MCF 10A (cell line): ENCODE measurements around the gene AKTIP. TPM values are rescaled to one million over a fixed set of nuclear protein-coding genes. Genes with fewer than 3 reads are reported as not detected.

ENCODE experiments used
- BruUV-seq: library from RNA; stranded (reverse); fragments of 400-500 nt; replicated peaks from 2 replicates; lab custom pipeline; 2021; lab: Mats Ljungman, UMichigan
- CTCF ChIA-PET: fragments of 300-600 bp; sonication (Branson Sonifier 250); formaldehyde crosslinking; extraction: SDS; loops from one replicate; lab custom pipeline; 2021; ENCODE audit warnings: antibody characterized with exemption, inconsistent platforms; lab: Yijun Ruan, JAX
- POLR2A ChIA-PET: fragments of 300-600, 350-650 bp; sonication (Branson Sonifier 250); formaldehyde crosslinking; extraction: SDS; loops from one replicate; lab custom pipeline; 2020; ENCODE audit warnings: antibody characterized with exemption, inconsistent platforms; lab: Yijun Ruan, JAX
- DNase-seq: peaks from one replicate; pipeline ENCODE4 v3.0.0-alpha.2; 2018; ENCODE audit not compliant: unreplicated experiment
- H3K27ac Mint-ChIP-seq: one replicate; pipeline ENCODE4 v1.8.0; 2022; ENCODE audit warnings: mild to moderate bottlenecking, low read depth, mixed read lengths; ENCODE audit not compliant: unreplicated experiment
- H3K27me3 Mint-ChIP-seq: one replicate; pipeline ENCODE4 v1.8.0; 2022; ENCODE audit warnings: mixed read lengths; ENCODE audit not compliant: insufficient read depth, unreplicated experiment
- H3K36me3 Mint-ChIP-seq: one replicate; pipeline ENCODE4 v1.8.0; 2022; ENCODE audit warnings: mild to moderate bottlenecking, moderate library complexity, mixed read lengths; ENCODE audit not compliant: insufficient read depth, unreplicated experiment
- H3K4me1 Mint-ChIP-seq: one replicate; pipeline ENCODE4 v1.8.0; 2022; ENCODE audit warnings: mixed read lengths; ENCODE audit not compliant: insufficient read depth, unreplicated experiment
- H3K4me3 Mint-ChIP-seq: one replicate; pipeline ENCODE4 v1.8.0; 2022; ENCODE audit warnings: mild to moderate bottlenecking, moderate library complexity, mixed read lengths; ENCODE audit not compliant: unreplicated experiment
- H3K9me3 Mint-ChIP-seq: one replicate; pipeline ENCODE4 v1.8.0; 2022; ENCODE audit warnings: mixed read lengths; ENCODE audit not compliant: unreplicated experiment
- CTCF ChIP-seq: fragments of 200-600 bp; IDR thresholded peaks from one replicate; pipeline ENCODE4 v1.8.0; 2022; ENCODE audit warnings: antibody characterized with exemption, mild to moderate bottlenecking; ENCODE audit not compliant: unreplicated experiment
- intact Hi-C: fragments of 100-400 bp; cut with micrococcal nuclease; formaldehyde crosslinking; loops from 2 replicates; pipeline ENCODE4 v1.14.1; 2022
- total RNA-seq: library from RNA; stranded (reverse); gene quantifications from 2 replicates; pipeline ENCODE4 v1.2.3, GENCODE V29; 2022

Gene AKTIP
- total RNA-seq, 1 experiment from 2014 or later = 30.3 TPM

- Mint-ChIP-seq H3K4me3 (no peak overlapping the region), H3K36me3 (peaks cover 71% of the 10 kb centered on the region), H3K9me3 (no peaks in the 10 kb centered on the region), H3K27me3 (no peaks in the 10 kb centered on the region), H3K4me1 (no peaks in the 10 kb centered on the region), H3K27ac (no peak overlapping the region)
- DNase-seq = no peak
- TF ChIP-seq CTCF = no peak
- ChIA-PET CTCF (interaction anchor here (0.7 to 0.8 kb wide), 2 partner anchors 9 to 30 kb away, joined by 3 to 5 read pairs; no protein-coding TSS in a partner anchor), POLR2A (interaction anchor here (1.0 kb wide), 1 partner anchor 11 kb away, joined by 3 read pairs; no protein-coding TSS in a partner anchor)
- no TSS peak for BruUV-seq
- intact Hi-C loops = no loop called here
Measured at GRCh38 chr16:53453928-53454327, 49.1 kb downstream of the AKTIP start.

- Mint-ChIP-seq H3K4me3 (no peak overlapping the region), H3K27me3 (no peaks in the 10 kb centered on the region), H3K36me3 (peaks cover 64% of the 10 kb centered on the region), H3K9me3 (no peaks in the 10 kb centered on the region), H3K27ac (no peak overlapping the region), H3K4me1 (no peaks in the 10 kb centered on the region)
- no peak for TF ChIP-seq CTCF
- ChIA-PET POLR2A (interaction anchor here (9.3 kb wide), 1 partner anchor 13 kb away, joined by 79 read pairs; the partner anchor contains the start of gene RBL2), CTCF (interaction anchor here (0.6 to 0.7 kb wide), 2 partner anchors 10 to 246 kb away, joined by 3 read pairs; no protein-coding TSS in a partner anchor)
- BruUV-seq = no TSS peak
- DNase-seq = no peak
- intact Hi-C loops = no loop called here
Measured at GRCh38 chr16:53449816-53450517, 53.0 kb downstream of the AKTIP start.

GRCh38 chr16:53446090-53446489, 56.9 kb downstream of the AKTIP start:
- Mint-ChIP-seq H3K27ac (peak overlapping the region; percentile 68), H3K4me1 (no peaks in the 10 kb centered on the region), H3K27me3 (no peaks in the 10 kb centered on the region), H3K36me3 (peaks cover 65% of the 10 kb centered on the region), H3K4me3 (no peak overlapping the region), H3K9me3 (no peaks in the 10 kb centered on the region)
- CTCF ChIA-PET = interaction anchor here (0.6 to 1.0 kb wide), 4 partner anchors 9 to 230 kb away, joined by 3 to 4 read pairs (median 3); no protein-coding TSS in a partner anchor
- POLR2A ChIA-PET = interaction anchor here (1.0 to 9.3 kb wide), 3 partner anchors 10 to 38 kb away, joined by 3 to 79 read pairs (median 4); partner anchors contain the start of gene RBL2
- no TSS peak for BruUV-seq
- intact Hi-C loops = no loop called here
- DNase-seq = no peak
- no peak for TF ChIP-seq CTCF

- intact Hi-C loops = no loop called here
- Mint-ChIP-seq H3K4me1 (no peaks in the 10 kb centered on the region), H3K36me3 (peaks cover 63% of the 10 kb centered on the region), H3K27ac (peak overlapping the region; percentile 68), H3K4me3 (no peak overlapping the region), H3K27me3 (no peaks in the 10 kb centered on the region), H3K9me3 (no peaks in the 10 kb centered on the region)
- TF ChIP-seq CTCF = no peak
- POLR2A ChIA-PET = interaction anchor here (0.7 to 9.3 kb wide), 5 partner anchors 9 to 348 kb away, joined by 3 to 79 read pairs (median 3); partner anchors contain the start of gene RBL2
- CTCF ChIA-PET = interaction anchor here (0.6 kb wide), 1 partner anchor 229 kb away, joined by 3 read pairs; no protein-coding TSS in a partner anchor
- no TSS peak for BruUV-seq
- DNase-seq = no peak
Measured at GRCh38 chr16:53445534-53445933, 57.5 kb downstream of the AKTIP start.
